Measurements from ENCODE around the gene OTULINL. TPM values are rescaled to one million over a fixed set of nuclear protein-coding genes. Genes with fewer than 3 reads are reported as not detected.

Gene OTULINL
- total and polyA plus RNA-seq, 12 donors, result 2.6 to 76.9 (median 8.0) TPM

GRCh38 chr5:14627270-14627669, 45.7 kb downstream of the OTULINL start:
- Histone ChIP-seq H3K4me3 (no peak overlapping the region), H3K27me3 (no peaks in the 10 kb centered on the region), H3K9me3 (replicated peaks in 1 of 3) (no peaks in the 10 kb centered on the region), H3K27ac (no peak overlapping the region), H3K36me3 (replicated peaks in 1 of 2) (no peaks in the 10 kb centered on the region), H3K4me1 (replicated peaks in 1 of 2) (no peaks in the 10 kb centered on the region)
- no peak for DNase-seq
- intact Hi-C loops (cut with DNase I), result no loop called here
- no peak for TF ChIP-seq CTCF (IDR thresholded peaks at IDR 0.05)
- TF ChIP-seq POLR2A (IDR thresholded peaks at IDR 0.05), result no peak

GRCh38 chr5:14628346-14628745, 46.8 kb downstream of the OTULINL start:
- no peaks in the 10 kb centered on the region for H3K9me3 ChIP-seq (replicated peaks in 1 of 3)
- intact Hi-C loops (cut with DNase I), result no loop called here
- peak in 6 of 7 donors; percentile 34 to 51 (median 38) for DNase-seq
- H3K36me3 ChIP-seq (replicated peaks in 1 of 2), result no peaks in the 10 kb centered on the region
- no peaks in the 10 kb centered on the region for H3K4me1 ChIP-seq (replicated peaks in 1 of 2)
- no peaks in the 10 kb centered on the region for H3K27me3 ChIP-seq
- no peak overlapping the region for H3K27ac ChIP-seq
- TF ChIP-seq POLR2A (IDR thresholded peaks at IDR 0.05), result no peak
- TF ChIP-seq CTCF (IDR thresholded peaks at IDR 0.05), result no peak
- 7 to 12% (median 8%) methylated on average over 3 of the region's 3 CpGs for WGBS, 4 donors
- H3K4me3 ChIP-seq, result no peak overlapping the region

GRCh38 chr5:14630671-14631070, 49.1 kb downstream of the OTULINL start:
- intact Hi-C loops (cut with DNase I), result no loop called here
- no peaks in the 10 kb centered on the region for H3K9me3 ChIP-seq (replicated peaks in 1 of 3)
- no peaks in the 10 kb centered on the region for H3K4me1 ChIP-seq (replicated peaks in 1 of 2)
- TF ChIP-seq CTCF (IDR thresholded peaks at IDR 0.05) (no peak), POLR2A (IDR thresholded peaks at IDR 0.05) (no peak)
- H3K27me3 ChIP-seq, result no peaks in the 10 kb centered on the region
- no peak overlapping the region for H3K27ac ChIP-seq
- no peak overlapping the region for H3K4me3 ChIP-seq
- 66 to 77% (median 73%) methylated on average over 2 of the region's 2 CpGs for WGBS, 4 donors
- no peak for DNase-seq
- H3K36me3 ChIP-seq (replicated peaks in 1 of 2), result no peaks in the 10 kb centered on the region

GRCh38 chr5:14635656-14636055, 54.1 kb downstream of the OTULINL start:
- no peak overlapping the region for H3K27ac ChIP-seq
- no peak for DNase-seq
- TF ChIP-seq POLR2A (IDR thresholded peaks at IDR 0.05) (no peak), CTCF (IDR thresholded peaks at IDR 0.05) (no peak)
- 74 to 86% (median 78%) methylated on average over 2 of the region's 2 CpGs for WGBS, 4 donors
- no peak overlapping the region for H3K4me3 ChIP-seq
- no peaks in the 10 kb centered on the region for H3K36me3 ChIP-seq (replicated peaks in 1 of 2)
- no peaks in the 10 kb centered on the region for H3K27me3 ChIP-seq
- H3K4me1 ChIP-seq (replicated peaks in 1 of 2), result no peaks in the 10 kb centered on the region
- intact Hi-C loops (cut with DNase I), result no loop called here
- H3K9me3 ChIP-seq (replicated peaks in 1 of 3), result no peaks in the 10 kb centered on the region

All from adrenal gland (tissue), 12 donors.